ENCODE measurements around the gene SNAI3.

DNA sequence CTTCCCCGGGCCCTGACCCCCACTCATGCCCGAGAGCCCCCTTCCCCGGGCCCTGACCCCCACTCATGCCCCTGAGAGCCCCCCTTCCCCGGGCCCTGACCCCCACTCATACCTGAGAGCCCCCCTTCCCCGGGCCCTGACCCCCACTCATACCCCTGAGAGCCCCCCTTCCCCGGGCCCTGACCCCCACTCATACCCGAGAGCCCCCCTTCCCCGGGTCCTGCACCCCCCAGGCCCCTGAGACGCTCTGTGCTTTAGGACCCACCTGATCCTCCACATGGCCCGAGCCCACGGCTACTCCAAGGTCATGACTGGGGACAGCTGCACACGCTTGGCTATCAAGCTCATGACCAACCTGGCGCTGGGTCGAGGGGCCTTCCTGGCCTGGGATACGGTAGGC is 26.7 kb upstream of the SNAI3 start:
- TF ChIP-seq, protein P1, sequence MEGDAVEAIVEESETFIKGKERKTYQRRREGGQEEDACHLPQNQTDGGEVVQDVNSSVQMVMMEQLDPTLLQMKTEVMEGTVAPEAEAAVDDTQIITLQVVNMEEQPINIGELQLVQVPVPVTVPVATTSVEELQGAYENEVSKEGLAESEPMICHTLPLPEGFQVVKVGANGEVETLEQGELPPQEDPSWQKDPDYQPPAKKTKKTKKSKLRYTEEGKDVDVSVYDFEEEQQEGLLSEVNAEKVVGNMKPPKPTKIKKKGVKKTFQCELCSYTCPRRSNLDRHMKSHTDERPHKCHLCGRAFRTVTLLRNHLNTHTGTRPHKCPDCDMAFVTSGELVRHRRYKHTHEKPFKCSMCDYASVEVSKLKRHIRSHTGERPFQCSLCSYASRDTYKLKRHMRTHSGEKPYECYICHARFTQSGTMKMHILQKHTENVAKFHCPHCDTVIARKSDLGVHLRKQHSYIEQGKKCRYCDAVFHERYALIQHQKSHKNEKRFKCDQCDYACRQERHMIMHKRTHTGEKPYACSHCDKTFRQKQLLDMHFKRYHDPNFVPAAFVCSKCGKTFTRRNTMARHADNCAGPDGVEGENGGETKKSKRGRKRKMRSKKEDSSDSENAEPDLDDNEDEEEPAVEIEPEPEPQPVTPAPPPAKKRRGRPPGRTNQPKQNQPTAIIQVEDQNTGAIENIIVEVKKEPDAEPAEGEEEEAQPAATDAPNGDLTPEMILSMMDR (conservative IDR thresholded peaks at IDR 0.05; ENCODE audit: low read depth in 2 of 2) = no peak
- TF ChIP-seq POLR2AphosphoS5 (IDR thresholded peaks at IDR 0.05; ENCODE audit: low read depth) (no peak), EZH2 (IDR thresholded peaks at IDR 0.05; ENCODE audit: low read depth, unreplicated experiment) (no peak), JUNB (IDR thresholded peaks at IDR 0.05; ENCODE audit: unreplicated experiment) (no peak)
- TF ChIP-seq, protein P2, sequence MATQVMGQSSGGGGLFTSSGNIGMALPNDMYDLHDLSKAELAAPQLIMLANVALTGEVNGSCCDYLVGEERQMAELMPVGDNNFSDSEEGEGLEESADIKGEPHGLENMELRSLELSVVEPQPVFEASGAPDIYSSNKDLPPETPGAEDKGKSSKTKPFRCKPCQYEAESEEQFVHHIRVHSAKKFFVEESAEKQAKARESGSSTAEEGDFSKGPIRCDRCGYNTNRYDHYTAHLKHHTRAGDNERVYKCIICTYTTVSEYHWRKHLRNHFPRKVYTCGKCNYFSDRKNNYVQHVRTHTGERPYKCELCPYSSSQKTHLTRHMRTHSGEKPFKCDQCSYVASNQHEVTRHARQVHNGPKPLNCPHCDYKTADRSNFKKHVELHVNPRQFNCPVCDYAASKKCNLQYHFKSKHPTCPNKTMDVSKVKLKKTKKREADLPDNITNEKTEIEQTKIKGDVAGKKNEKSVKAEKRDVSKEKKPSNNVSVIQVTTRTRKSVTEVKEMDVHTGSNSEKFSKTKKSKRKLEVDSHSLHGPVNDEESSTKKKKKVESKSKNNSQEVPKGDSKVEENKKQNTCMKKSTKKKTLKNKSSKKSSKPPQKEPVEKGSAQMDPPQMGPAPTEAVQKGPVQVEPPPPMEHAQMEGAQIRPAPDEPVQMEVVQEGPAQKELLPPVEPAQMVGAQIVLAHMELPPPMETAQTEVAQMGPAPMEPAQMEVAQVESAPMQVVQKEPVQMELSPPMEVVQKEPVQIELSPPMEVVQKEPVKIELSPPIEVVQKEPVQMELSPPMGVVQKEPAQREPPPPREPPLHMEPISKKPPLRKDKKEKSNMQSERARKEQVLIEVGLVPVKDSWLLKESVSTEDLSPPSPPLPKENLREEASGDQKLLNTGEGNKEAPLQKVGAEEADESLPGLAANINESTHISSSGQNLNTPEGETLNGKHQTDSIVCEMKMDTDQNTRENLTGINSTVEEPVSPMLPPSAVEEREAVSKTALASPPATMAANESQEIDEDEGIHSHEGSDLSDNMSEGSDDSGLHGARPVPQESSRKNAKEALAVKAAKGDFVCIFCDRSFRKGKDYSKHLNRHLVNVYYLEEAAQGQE (IDR thresholded peaks at IDR 0.05; ENCODE audit: unreplicated experiment) = no peak

Measured in GM23338 (cell line).